NOMO-1 treated with dmso at 0.1 percent for 144 hours (cell line): ENCODE data around the gene GEMIN5.
A peak's percentile ranks its signal among the peaks of the same experiment; 100 is the strongest.
"Not testable (repeated sequence)": the region's sequence is repeated elsewhere in the genome, so short reads cannot be mapped to it uniquely, and the experiment has no call there.

ENCODE experiments used
- DNase-seq: peaks from one replicate; lab custom pipeline; 2025; ENCODE audit not compliant: unreplicated experiment; lab: John Stamatoyannopoulos, UW

GEMIN5 gene

GRCh38 chr5:154937718-154938466, at the start of gene GEMIN5:
TSS of gene GEMIN5 (minus strand) at chr5:154938211. CDS start at chr5:154938133, 78 bp downstream.
- DNase-seq, result peak; percentile 82

- no peak for DNase-seq
Measured at GRCh38 chr5:154986151-154986550, 48.1 kb upstream of the GEMIN5 start.

GRCh38 chr5:154984946-154985516, 47.0 kb upstream of the GEMIN5 start:
- no peak for DNase-seq

GRCh38 chr5:154978294-154978693, 40.3 kb upstream of the GEMIN5 start:
- not testable (repeated sequence) for DNase-seq

- DNase-seq, result no peak
Measured at GRCh38 chr5:154977409-154977808, 39.4 kb upstream of the GEMIN5 start.

GRCh38 chr5:154976082-154976481, 38.1 kb upstream of the GEMIN5 start:
- not testable (repeated sequence) for DNase-seq

GRCh38 chr5:154972476-154973080, 34.6 kb upstream of the GEMIN5 start:
- DNase-seq, result no peak

- no peak for DNase-seq
Measured at GRCh38 chr5:154971501-154971900, 33.5 kb upstream of the GEMIN5 start.

GRCh38 chr5:154970759-154971158, 32.7 kb upstream of the GEMIN5 start:
- peak; percentile 16 for DNase-seq

GRCh38 chr5:154968953-154969352, 30.9 kb upstream of the GEMIN5 start:
- DNase-seq, result no peak

GRCh38 chr5:154967421-154968024, 29.5 kb upstream of the GEMIN5 start:
- no peak for DNase-seq

GRCh38 chr5:154966874-154967273, 28.9 kb upstream of the GEMIN5 start:
- DNase-seq, result no peak

- DNase-seq, result no peak
Measured at GRCh38 chr5:154966081-154966841, 28.2 kb upstream of the GEMIN5 start.

GRCh38 chr5:154962494-154962893, 24.5 kb upstream of the GEMIN5 start:
- DNase-seq, result no peak

- no peak for DNase-seq
Measured at GRCh38 chr5:154956712-154957111, 18.7 kb upstream of the GEMIN5 start.

GRCh38 chr5:154949781-154950180, 11.8 kb upstream of the GEMIN5 start:
- DNase-seq, result no peak

GRCh38 chr5:154948313-154948712, 10.3 kb upstream of the GEMIN5 start:
- no peak for DNase-seq

GRCh38 chr5:154947778-154948177, 9.8 kb upstream of the GEMIN5 start:
- DNase-seq, result no peak

GRCh38 chr5:154945695-154946301, 7.8 kb upstream of the GEMIN5 start:
- DNase-seq, result no peak

- DNase-seq, result no peak
Measured at GRCh38 chr5:154944716-154945115, 6.7 kb upstream of the GEMIN5 start.

- DNase-seq, result no peak
Measured at GRCh38 chr5:154943527-154943926, 5.5 kb upstream of the GEMIN5 start.
